Measurements from ENCODE around the gene MED27. TPM values are rescaled to one million over a fixed set of nuclear protein-coding genes. Genes with fewer than 3 reads are reported as not detected.
A peak's percentile ranks its signal among the peaks of the same experiment; 100 is the strongest.

The MED27 gene
- total and polyA plus RNA-seq, 10 of the 15 experiments (the other 5 are each of a cell fraction or from before 2014, with no cell fraction given): 20.3 to 50.3 (median 35.5) TPM

- no peak overlapping the region for H3K4me2 ChIP-seq (ENCODE audit: control insufficient read depth, insufficient read depth)
- H3K36me3 ChIP-seq (ENCODE audit: control insufficient read depth in 2 of 2, insufficient read depth in 2 of 2, low read length in 1 of 2): no peaks in the 10 kb centered on the region
- no peak for TF ChIP-seq HDAC6 (IDR thresholded peaks at IDR 0.05; ENCODE audit: unreplicated experiment)
- TF ChIP-seq PAX5 (IDR thresholded peaks at IDR 0.05; ENCODE audit: borderline replicate concordance, low read depth, low read length): no peak
- POLR2A ChIA-PET: no interaction called here
- H3K27ac ChIP-seq (ENCODE audit: control insufficient read depth, insufficient read depth): no peak overlapping the region
- BruUV-seq (replicated peaks): no TSS peak
- H3K4me3 ChIP-seq: no peak overlapping the region
- no peak overlapping the region for H2AFZ ChIP-seq (ENCODE audit: control insufficient read depth, low read depth, low read length)
- peaks cover 18% of the 10 kb centered on the region for H4K20me1 ChIP-seq (ENCODE audit: control insufficient read depth, insufficient read depth)
- FAIRE-seq (no peak), ATAC-seq (no peak), DNase-seq (ENCODE audit: low read depth, low spot score) (no peak)
- CTCF ChIA-PET: interaction anchor here (1.2 kb wide), 1 partner anchor 9 kb away, joined by 4 read pairs; no protein-coding TSS in a partner anchor
- H3K9ac ChIP-seq (ENCODE audit: control insufficient read depth, insufficient read depth, low read length): no peak overlapping the region
- intact Hi-C loops (cut with micrococcal nuclease; ENCODE audit: unreplicated experiment): no loop called here
- no peaks in the 10 kb centered on the region for H3K79me2 ChIP-seq (ENCODE audit: control insufficient read depth, insufficient read depth, low read length)
- SMC1A ChIA-PET (ENCODE audit: uncharacterized antibody, unreplicated experiment): no interaction called here
- H3K27me3 ChIP-seq (replicated peaks in 1 of 2; ENCODE audit: control insufficient read depth in 2 of 2, insufficient read depth in 2 of 2, low read length in 1 of 2): no peaks in the 10 kb centered on the region
- RAD21 ChIA-PET (ENCODE audit: unreplicated experiment): interaction anchor here (1.2 kb wide), 1 partner anchor 18 kb away, joined by 3 read pairs; no protein-coding TSS in a partner anchor
- H3K4me1 ChIP-seq (ENCODE audit: control insufficient read depth, insufficient read depth, low read length): no peaks in the 10 kb centered on the region
- no peaks in the 10 kb centered on the region; the same call in 2 of the 3 replicates for H3K9me3 ChIP-seq (replicated peaks; ENCODE audit: control insufficient read depth, insufficient read depth, low read length)
- WGBS (ENCODE audit: insufficient coverage, insufficient replicate concordance, low lambda C conversion rate, missing lambda C conversion rate): 75% methylated on average over 4 of the region's 4 CpGs
- in situ Hi-C loops (cut with MboI): no loop called here
Observed at GRCh38 chr9:132020820-132021510, 58.7 kb downstream of the MED27 start.

GRCh38 chr9:132020272-132020671, 59.4 kb downstream of the MED27 start:
- ChIA-PET POLR2A (no interaction called here), RAD21 (ENCODE audit: unreplicated experiment) (interaction anchor here (1.2 kb wide), 1 partner anchor 17 kb away, joined by 3 read pairs; no protein-coding TSS in a partner anchor), SMC1A (ENCODE audit: uncharacterized antibody, unreplicated experiment) (no interaction called here), CTCF (interaction anchor here (1.2 kb wide), 1 partner anchor 8 kb away, joined by 4 read pairs; no protein-coding TSS in a partner anchor)
- Histone ChIP-seq H3K79me2 (ENCODE audit: control insufficient read depth, insufficient read depth, low read length) (no peaks in the 10 kb centered on the region), H3K9ac (ENCODE audit: control insufficient read depth, insufficient read depth, low read length) (no peak overlapping the region), H2AFZ (ENCODE audit: control insufficient read depth, low read depth, low read length) (no peak overlapping the region), H3K4me2 (ENCODE audit: control insufficient read depth, insufficient read depth) (no peak overlapping the region), H3K4me3 (no peak overlapping the region), H3K27ac (ENCODE audit: control insufficient read depth, insufficient read depth) (no peak overlapping the region), H4K20me1 (ENCODE audit: control insufficient read depth, insufficient read depth) (peaks cover 16% of the 10 kb centered on the region), H3K27me3 (replicated peaks in 1 of 2; ENCODE audit: control insufficient read depth in 2 of 2, insufficient read depth in 2 of 2, low read length in 1 of 2) (no peaks in the 10 kb centered on the region), H3K4me1 (ENCODE audit: control insufficient read depth, insufficient read depth, low read length) (no peaks in the 10 kb centered on the region), H3K9me3 (replicated peaks; ENCODE audit: control insufficient read depth, insufficient read depth, low read length) (no peaks in the 10 kb centered on the region; the same call in 2 of the 3 replicates), H3K36me3 (ENCODE audit: control insufficient read depth in 2 of 2, insufficient read depth in 2 of 2, low read length in 1 of 2) (no peaks in the 10 kb centered on the region)
- FAIRE-seq: peak; percentile 23
- intact Hi-C loops (cut with micrococcal nuclease; ENCODE audit: unreplicated experiment) (no loop called here), in situ Hi-C loops (cut with MboI) (no loop called here)
- BruUV-seq (replicated peaks): no TSS peak
- no peak for ATAC-seq
- 90% methylated on average over 2 of the region's 2 CpGs for WGBS (ENCODE audit: insufficient coverage, insufficient replicate concordance, low lambda C conversion rate, missing lambda C conversion rate)
- no peak for DNase-seq (ENCODE audit: low read depth, low spot score)
- TF ChIP-seq SMC3 (IDR thresholded peaks at IDR 0.05; ENCODE audit: borderline replicate concordance, low read length) (no peak), BMI1 (IDR thresholded peaks at IDR 0.05; ENCODE audit: borderline replicate concordance) (no peak), DPF2 (IDR thresholded peaks at IDR 0.05) (no peak), TCF3 (IDR thresholded peaks at IDR 0.05; ENCODE audit: borderline replicate concordance, insufficient read depth, low read depth, low read length) (no peak), ZNF274 (IDR thresholded peaks at IDR 0.05; ENCODE audit: insufficient read depth, insufficient read length) (no peak), ZBTB4 (CRISPR knock-in tag; IDR thresholded peaks at IDR 0.05) (no peak), FOXM1 (IDR thresholded peaks at IDR 0.05; ENCODE audit: low read depth, low read length) (no peak), RFX5 (IDR thresholded peaks at IDR 0.05; ENCODE audit: low read depth, low read length) (no peak), E2F8 (IDR thresholded peaks at IDR 0.05; ENCODE audit: low read depth, partially characterized antibody) (no peak)
